Adrenal gland (tissue), 12 donors: ENCODE results near the gene UBTD2. TPM values are rescaled to one million over a fixed set of nuclear protein-coding genes. Genes with fewer than 3 reads are reported as not detected.
A peak's percentile ranks its signal among the peaks of the same experiment; 100 is the strongest.

Experiments used
- DNase-seq, 7 donors: peaks; one replicate each; pipeline ENCODE4 v3.0.0-alpha.2; 2019 to 2020
- H3K27ac ChIP-seq, 5 donors: fragments of 200-600 bp; sonication (generic) in 4 of 5; 1 replicate in 3 of 5; 2 replicates in 2 of 5; pipeline versions ENCODE4 v1.5.1 to v1.8.0; 2016 to 2020; ENCODE audit warnings: mild to moderate bottlenecking in 1 of 5
- H3K27me3 ChIP-seq: fragments of 200-600 bp; 2 replicates; pipeline ENCODE4 v1.8.0; 2021
- H3K36me3 ChIP-seq, 2 donors: fragments of 200-600 bp; replicated peaks in 1 of 2; 1 replicate in 1 of 2; 2 replicates in 1 of 2; pipeline versions ENCODE4 v1.5.1 to v1.8.0; 2018 to 2022
- H3K4me1 ChIP-seq, 2 donors: fragments of 200-600 bp; replicated peaks in 1 of 2; 1 replicate in 1 of 2; 2 replicates in 1 of 2; pipeline versions ENCODE4 v1.5.1 to v1.8.0; 2018 to 2021
- H3K4me3 ChIP-seq, 4 donors: fragments of 200-600 bp; sonication (generic) in 3 of 4; one replicate each; pipeline ENCODE4 v1.5.1; 2016 to 2018
- H3K9me3 ChIP-seq, 3 donors: fragments of 200-600 bp; sonication (generic) in 1 of 3; replicated peaks in 1 of 3; 1 replicate in 2 of 3; 2 replicates in 1 of 3; pipeline versions ENCODE4 v1.5.1 to v1.8.0; 2016 to 2021
- CTCF ChIP-seq, 6 experiments: fragments of 450-650 bp in 4 of 6; fragments of 200-600 bp in 2 of 6; sonication (generic) in 1 of 6; IDR thresholded peaks; 1 replicate in 5 of 6; 2 replicates in 1 of 6; pipeline versions ENCODE4 v1.5.1 to v1.8.0; 2016 to 2021; ENCODE audit warnings: antibody characterized with exemption in 6 of 6, mild to moderate bottlenecking in 2 of 6, moderate library complexity in 1 of 6
- POLR2A ChIP-seq, 2 donors: fragments of 450-650 bp; IDR thresholded peaks; one replicate each; pipeline ENCODE4 v1.6.1; 2017; ENCODE audit warnings: antibody characterized with exemption in 2 of 2, mild to moderate bottlenecking in 2 of 2, moderate library complexity in 1 of 2
- WGBS, 4 donors: extraction: QIAGEN DNeasy Blood & Tissue Kit in 2 of 4; methylation state at CpG; one replicate each; pipeline versions ENCODE4 v1.1.5 to v1.1.7; 2013 to 2017; 5-methylcytosine and 5-hydroxymethylcytosine counted together
- intact Hi-C, 2 donors: fragments of 100-400 bp; cut with DNase I; formaldehyde crosslinking; loops; one replicate each; pipeline versions ENCODE4 v1.14.1 to v1.15.0; 2022 to 2023
- polyA plus RNA-seq, 3 donors: library from polyadenylated mRNA; stranded (reverse); fragments of 200-250 nt in 2 of 3; fragments of 350-450 nt in 1 of 3; fragmentation: Illumina TruSeq in 1 of 3; extraction: RNeasy Lipid Tissue Mini Kit (QIAGEN cat#74804) in 1 of 3; gene quantifications; one replicate each; pipeline ENCODE4 v1.2.3, GENCODE V29; 2013 to 2014
- total RNA-seq, 9 donors: library from RNA; depleted of rRNA in 4 of 9; stranded (reverse); fragments of >200 nt in 4 of 9; fragments of 120-200 nt in 1 of 9; fragmentation: NEBNext Ultra II Directional in 1 of 9; extraction: Animal tissue kit (Norgen Biotek cat#: 25700) in 1 of 9; gene quantifications; one replicate each; pipeline versions ENCODE4 v1.1.0 to v1.2.4, GENCODE V29; 2013 to 2023
- donor health status: healthy with polysubstance abuse.
- donor health status: Bipolar disorder and iron deficiency.
- donor health status: DM: yes; HTN: yes; CAD: no.
- donor health status: DM: no; HTN: no; CAD: no.
- donor health status: DM: no; HTN: no; CAD: no.
- donor health status: DM: yes; HTN: yes; CAD: no.

Gene UBTD2
- total and polyA plus RNA-seq, 12 donors = 8.2 to 24.7 (median 17.2) TPM

- no peaks in the 10 kb centered on the region for H3K27me3 ChIP-seq
- TF ChIP-seq CTCF (IDR thresholded peaks at IDR 0.05) = no peak
- no peak for TF ChIP-seq POLR2A (IDR thresholded peaks at IDR 0.05)
- no peaks in the 10 kb centered on the region for H3K4me1 ChIP-seq
- intact Hi-C loops = no loop called here
- WGBS, 4 donors = 90 to 100% (median 97%) methylated on average over 2 of the region's 2 CpGs
- H3K9me3 ChIP-seq = peaks cover 0 to 4% (median 0%) of the 10 kb centered on the region in 3 donors
- no peak for DNase-seq
- H3K27ac ChIP-seq = no peak overlapping the region
- no peak overlapping the region for H3K4me3 ChIP-seq
- H3K36me3 ChIP-seq = no peaks in the 10 kb centered on the region
These were observed 34.9 kb downstream of the UBTD2 start for GRCh38 chr5:172248637-172249036.

DNA sequence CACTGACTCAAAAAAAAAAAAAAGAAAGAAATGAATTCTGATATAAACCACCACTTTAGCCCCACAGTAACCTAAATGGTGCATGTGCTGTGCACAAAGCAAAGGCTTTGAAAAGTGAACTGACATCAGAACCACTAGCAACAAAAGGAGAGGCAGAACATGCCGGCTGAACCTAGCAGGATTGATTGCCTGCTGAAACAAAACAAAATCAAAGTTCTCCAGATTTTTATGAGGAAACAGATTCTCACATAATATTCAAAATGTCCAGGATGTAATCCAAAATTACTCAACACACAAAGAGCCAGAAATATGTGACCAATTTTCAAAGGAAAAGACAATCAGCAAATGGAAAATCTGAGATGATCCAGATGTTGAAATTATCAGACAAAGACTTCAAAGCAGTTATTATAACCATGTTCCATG, 37.9 kb downstream of the UBTD2 start:
- Histone ChIP-seq H3K9me3 (no peaks in the 10 kb centered on the region), H3K4me3 (no peak overlapping the region), H3K27me3 (no peaks in the 10 kb centered on the region), H3K4me1 (no peaks in the 10 kb centered on the region), H3K36me3 (no peaks in the 10 kb centered on the region), H3K27ac (peak overlapping the region in 1 of 5 donors; percentile 31)
- DNase-seq = no peak
- WGBS, 4 donors = 42 to 70% (median 63%) methylated on average over 1 of the region's 1 CpG
- intact Hi-C loops = no loop called here
- no peak for TF ChIP-seq POLR2A (IDR thresholded peaks at IDR 0.05)
- no peak for TF ChIP-seq CTCF (IDR thresholded peaks at IDR 0.05)

DNA sequence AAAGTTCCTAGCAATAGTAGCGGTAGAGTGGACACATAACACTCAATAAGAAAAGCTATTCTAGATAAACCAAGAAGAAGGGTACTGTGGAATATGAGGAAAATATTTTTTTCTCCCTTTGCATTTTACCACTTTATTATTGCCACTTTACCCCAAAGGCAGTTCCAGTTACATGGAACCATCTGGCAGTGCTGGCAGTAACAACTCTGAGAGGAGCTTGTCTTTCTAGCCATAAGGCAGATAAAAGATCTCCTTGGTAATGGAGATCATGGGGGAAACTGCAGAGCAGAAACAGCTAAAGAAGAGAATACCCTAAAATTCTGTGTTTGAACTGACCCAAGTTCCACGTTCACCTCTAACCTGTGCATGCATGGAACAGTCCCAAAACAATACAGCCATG, 38.5 kb downstream of the UBTD2 start:
- Histone ChIP-seq H3K27ac (peak overlapping the region in 1 of 5 donors; percentile 31), H3K4me3 (no peak overlapping the region), H3K4me1 (no peaks in the 10 kb centered on the region), H3K36me3 (no peaks in the 10 kb centered on the region), H3K9me3 (no peaks in the 10 kb centered on the region), H3K27me3 (no peaks in the 10 kb centered on the region)
- TF ChIP-seq POLR2A (IDR thresholded peaks at IDR 0.05) = no peak
- intact Hi-C loops = no loop called here
- no peak for DNase-seq
- WGBS, 4 donors = 94 to 100% (median 97%) methylated on average over 2 of the region's 2 CpGs

GRCh38 chr5:172243302-172243701, 40.3 kb downstream of the UBTD2 start:
- Histone ChIP-seq H3K4me1 (no peaks in the 10 kb centered on the region), H3K27me3 (no peaks in the 10 kb centered on the region), H3K27ac (no peak overlapping the region), H3K36me3 (no peaks in the 10 kb centered on the region), H3K9me3 (no peaks in the 10 kb centered on the region), H3K4me3 (no peak overlapping the region)
- DNase-seq = peak in 1 of 7 donors; percentile 18
- TF ChIP-seq POLR2A (IDR thresholded peaks at IDR 0.05) (no peak), CTCF (IDR thresholded peaks at IDR 0.05) (no peak)
- 93 to 95% (median 94%) methylated on average over 3 of the region's 3 CpGs for WGBS, 4 donors
- intact Hi-C loops = no loop called here

- peaks cover 0 to 3% of the 10 kb centered on the region in 2 donors for H3K4me1 ChIP-seq
- no peak for DNase-seq
- no peaks in the 10 kb centered on the region for H3K27me3 ChIP-seq
- H3K4me3 ChIP-seq = no peak overlapping the region
- intact Hi-C loops = loop anchor here in 1 of 2 donors (5.0 kb wide), 1 partner anchor 331 kb away; no protein-coding TSS in a partner anchor
- 18 to 40% (median 26%) methylated on average over 1 of the region's 1 CpG for WGBS, 4 donors
- no peak overlapping the region for H3K27ac ChIP-seq
- H3K36me3 ChIP-seq = peaks cover 0 to 2% of the 10 kb centered on the region in 2 donors
- H3K9me3 ChIP-seq = no peaks in the 10 kb centered on the region
- no peak for TF ChIP-seq POLR2A (IDR thresholded peaks at IDR 0.05)
- TF ChIP-seq CTCF (IDR thresholded peaks at IDR 0.05) = no peak
These were observed 45.2 kb downstream of the UBTD2 start for GRCh38 chr5:172238334-172238733.
